HG03457 (cell line): ENCODE results near the gene DQX1.

Experiments used
- ATAC-seq: cut with Tn5 transposase; IDR thresholded peaks from one replicate; pipeline ENCODE4 v1.9.1; 2021; ENCODE audit warnings: moderate number of reproducible peaks; ENCODE audit not compliant: unreplicated experiment

The DQX1 gene

DNA sequence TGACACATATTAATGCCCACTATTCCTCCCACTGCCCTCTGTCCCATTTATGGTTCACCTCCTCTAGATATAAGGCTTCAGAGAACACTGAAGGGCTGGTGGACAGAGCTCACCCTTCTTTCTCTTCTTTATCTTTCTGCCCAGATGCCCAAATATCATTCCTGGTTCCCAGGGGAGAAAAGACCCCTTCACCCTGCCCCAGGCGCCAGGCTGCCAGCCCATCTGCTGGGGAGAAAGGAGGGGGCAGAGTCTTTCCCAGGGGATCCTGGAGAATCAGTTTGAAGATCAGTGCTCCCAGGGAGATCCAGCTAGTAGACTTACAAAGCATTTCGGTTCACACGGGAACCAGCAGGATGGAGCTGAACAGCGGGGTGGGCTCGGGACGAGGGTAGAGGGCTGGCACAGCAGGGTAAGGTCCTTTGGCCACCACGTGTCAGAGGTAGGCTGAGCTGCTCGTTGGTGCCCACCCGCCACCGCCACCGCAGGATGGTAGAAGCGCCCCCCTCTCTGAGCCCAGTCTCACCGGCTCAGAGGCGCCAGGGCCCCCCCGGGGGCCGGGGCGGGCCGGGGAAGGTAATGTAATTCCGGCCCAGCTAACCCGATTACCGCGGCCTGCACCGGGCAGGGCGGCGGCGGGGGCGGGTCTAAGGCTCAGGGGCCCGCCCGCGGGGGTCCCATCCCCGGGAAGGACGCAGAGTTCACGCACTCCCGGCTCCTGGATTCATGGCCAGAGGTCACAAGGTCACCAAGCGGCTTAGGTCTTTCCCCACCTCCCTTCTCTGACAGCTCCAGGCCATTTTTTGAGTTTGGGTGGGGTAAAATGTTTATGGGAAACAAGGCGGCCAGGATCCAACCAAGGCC, 13.1 kb downstream of the DQX1 start:
- ATAC-seq, result no peak

DNA sequence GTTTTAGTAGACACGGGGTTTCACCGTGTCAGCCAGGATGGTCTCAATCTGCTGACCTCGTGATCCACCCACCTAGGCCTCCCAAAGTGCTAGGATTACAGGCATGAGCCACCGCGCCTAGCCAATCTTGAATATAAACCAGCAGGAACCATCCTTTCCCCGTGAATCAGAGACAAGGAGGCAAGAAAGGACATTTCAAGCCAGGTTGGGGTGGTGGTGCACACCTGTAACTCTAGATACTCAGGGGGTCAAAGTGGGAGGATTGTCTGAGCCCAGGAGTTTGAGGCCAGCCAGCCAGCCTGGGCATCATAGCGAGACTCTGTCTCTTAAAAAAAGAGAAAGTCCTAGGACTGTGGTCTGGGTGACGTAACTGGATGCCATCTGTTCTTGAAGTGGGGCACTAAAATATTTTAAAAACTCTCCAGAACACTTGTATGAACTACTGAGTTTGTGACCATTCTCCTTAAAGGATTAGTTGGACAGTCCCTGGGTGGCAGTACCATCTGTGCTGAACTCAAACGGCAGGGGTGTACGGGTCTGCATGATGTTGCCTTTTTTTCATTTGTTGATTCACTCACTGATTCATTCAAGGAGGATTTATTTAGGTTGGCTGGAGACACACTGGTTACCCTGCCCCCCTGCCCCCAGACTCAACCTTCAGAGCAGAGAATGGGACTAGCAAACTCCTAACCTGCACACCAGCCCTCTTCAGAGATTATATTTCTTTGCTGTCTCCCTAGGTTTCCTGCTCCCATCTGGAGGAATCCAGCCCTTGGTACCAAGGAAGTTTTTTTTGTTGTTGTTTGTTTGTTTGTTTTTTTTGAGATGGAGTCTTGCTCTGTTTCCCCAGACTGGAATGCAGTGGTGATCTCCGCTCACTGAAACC, 14.7 kb downstream of the DQX1 start:
- ATAC-seq, result no peak

GRCh38 chr2:74510272-74510671, 15.8 kb downstream of the DQX1 start:
- ATAC-seq, result no peak

- peak; percentile 3 for ATAC-seq
These were observed 18.0 kb downstream of the DQX1 start for GRCh38 chr2:74507926-74508520.

DNA sequence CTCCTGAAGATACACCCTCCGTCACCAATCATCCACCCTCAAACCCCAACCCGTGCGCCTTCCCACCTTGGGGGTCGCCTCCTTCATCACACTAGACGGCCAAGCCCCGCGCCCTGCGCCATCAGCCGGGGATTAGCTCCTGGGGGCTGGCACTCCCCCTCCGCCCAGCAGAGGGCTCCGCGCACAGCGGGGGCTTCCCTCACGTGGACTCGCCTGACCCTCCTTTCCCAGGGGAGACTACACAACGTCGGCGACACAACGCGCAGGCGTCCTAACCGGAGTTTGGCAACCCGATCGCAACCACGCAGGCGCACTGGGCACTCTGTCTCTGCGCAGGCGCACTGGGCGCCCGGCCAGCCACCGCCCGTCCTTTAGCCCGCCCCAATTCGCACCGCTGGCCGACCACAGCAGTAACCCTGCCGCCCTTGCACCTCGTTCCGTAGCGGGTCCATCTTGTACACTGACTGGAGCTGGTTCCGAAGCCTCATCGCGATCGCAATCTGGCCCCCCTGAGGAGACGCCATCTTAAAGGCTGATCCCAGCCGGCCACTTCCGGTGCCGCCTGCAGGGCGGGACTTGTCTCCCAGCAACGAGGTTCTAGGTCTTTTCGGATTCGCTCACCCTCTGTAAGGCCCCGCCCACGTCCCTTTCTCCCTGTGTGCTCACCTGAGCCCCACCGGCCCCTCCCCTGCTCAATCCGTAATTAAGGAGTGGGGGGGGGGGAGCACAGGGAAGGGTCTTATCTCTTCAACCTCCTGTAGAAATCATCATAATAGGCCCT, 18.7 kb downstream of the DQX1 start, which contains the start of gene PCGF1:
Gene PCGF1 (minus strand): TSS at position 551 of the 781 bp plus-strand sequence. CDS start 27 bp downstream, at position 524.
- peak; percentile 72 for ATAC-seq

DNA sequence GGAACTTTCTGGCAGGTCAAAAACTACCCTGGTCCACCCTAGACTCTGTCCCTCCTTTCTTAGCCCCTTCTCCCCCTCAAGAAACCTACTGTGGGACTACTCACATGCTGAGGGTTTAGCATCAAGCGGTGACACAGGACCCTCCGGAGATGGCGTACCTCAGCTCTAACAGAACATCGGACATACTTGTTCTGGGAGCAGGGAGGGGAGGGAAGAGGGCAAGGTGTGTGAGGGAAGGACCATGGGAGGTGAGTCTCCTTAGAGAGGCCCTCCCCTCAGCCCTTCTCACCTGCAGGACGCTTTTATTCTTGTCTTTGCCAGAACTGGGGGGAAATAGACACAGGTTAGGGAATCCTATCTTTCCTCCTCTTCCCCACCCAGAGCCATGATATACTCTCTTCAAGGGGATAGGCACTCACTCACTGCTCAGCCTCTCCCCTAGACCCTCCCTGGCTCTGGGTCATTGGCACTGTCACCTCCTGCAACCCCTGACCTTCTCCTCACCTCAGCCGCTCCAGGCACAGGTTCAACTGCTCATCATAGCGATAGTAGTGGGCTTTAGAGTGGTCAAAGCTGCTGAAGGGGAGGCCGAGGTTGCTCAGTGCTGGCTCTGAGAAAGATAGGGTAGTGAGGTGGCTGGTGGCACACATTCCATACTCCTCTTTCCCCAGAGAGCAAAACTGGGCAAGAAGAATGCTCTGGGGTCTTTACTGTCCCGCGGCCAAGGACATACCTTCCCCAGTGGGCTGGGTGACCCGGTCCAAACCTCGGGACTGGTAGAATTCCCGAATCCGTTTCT, 20.4 kb downstream of the DQX1 start:
- no peak for ATAC-seq

- ATAC-seq, result no peak
These were observed 21.4 kb downstream of the DQX1 start for GRCh38 chr2:74504591-74504990.

DNA sequence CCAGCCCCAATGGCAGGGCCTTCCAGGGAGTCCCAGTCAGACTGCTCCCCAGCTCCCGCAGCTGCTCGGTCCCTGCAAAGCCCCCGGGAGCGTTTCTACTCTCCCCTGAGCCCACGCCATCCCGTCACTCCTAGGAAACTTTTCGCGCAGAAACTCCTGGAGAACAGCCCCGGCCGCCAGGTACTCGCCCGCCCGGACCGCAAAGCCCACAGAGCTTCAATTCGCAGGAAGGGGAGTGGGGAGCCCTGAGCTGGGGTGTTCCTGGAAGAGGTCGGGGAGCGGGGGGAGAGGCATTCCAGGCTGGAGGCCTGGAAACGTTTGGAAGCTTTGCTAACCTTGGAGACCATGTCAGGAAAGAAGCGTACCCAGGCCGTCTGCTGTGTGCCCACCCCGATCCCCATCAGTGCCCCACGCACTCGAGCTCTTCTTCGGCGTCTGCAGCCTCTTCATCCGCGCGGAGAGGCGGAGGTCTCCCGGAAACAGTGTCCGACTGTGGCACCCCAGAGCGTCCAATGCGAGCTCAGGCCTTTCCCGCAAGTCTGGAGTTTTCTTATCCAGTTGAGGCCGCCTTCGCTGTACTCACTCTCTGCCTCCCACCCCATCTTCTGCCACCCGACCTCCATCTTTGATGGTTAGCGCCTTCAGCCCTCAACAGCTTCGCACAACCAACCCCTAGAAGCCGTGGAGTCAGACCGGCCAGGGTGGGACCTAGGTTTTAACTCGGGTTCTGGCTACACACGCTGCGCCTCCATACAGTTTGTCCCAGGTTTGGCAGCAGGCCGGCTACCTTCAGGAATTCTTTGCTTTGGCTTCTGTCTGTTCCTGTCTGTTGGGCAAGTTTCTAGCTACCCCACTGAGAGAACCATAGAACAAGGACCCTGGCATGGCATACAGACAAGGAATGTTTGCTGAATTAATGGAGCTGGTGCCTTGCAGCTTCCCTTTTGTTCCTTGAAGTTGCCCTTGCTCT, 22.2 kb downstream of the DQX1 start:
- no peak for ATAC-seq

DNA sequence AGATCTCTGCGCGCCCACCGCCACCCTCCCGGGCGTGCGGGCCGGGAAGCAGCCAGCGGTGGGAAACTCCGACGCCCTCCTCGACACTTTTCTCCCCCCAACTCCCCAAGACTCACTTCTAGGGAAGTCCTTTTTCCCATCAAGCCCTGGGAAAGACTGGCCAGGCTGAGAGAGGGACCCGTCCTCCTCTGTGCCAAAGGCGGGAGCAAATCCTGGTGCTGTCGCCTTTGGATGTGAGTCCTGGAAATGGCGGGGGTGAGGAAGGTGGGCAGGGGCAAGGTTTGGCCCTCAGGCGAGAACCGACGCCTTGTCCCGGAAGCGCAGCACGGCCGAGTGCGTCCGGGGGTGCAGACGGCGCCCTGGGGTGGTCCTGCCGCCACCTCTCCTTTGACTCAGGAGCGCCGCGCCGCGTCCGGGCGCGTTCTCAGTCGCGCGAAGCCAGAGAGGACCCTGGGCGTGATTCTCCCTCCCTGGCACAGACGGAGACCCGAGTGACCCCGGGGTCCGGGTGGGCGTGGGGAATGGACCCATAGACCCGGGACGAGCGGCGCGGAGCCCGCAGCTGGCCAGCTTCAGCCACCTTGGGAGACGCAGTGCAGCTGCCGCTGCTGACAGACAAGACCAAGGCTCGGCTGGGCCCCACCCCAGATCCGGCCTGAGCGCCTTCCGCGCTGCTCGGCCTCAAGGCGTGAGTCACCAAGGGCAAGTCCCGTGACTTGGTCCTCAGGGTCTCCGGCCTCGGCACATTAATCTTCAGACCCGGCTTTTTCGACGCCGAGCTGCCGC, 23.1 kb downstream of the DQX1 start:
- no peak for ATAC-seq

- ATAC-seq, result no peak
These were observed 23.8 kb downstream of the DQX1 start for GRCh38 chr2:74502147-74502719.

GRCh38 chr2:74501335-74502071, 24.5 kb downstream of the DQX1 start:
- ATAC-seq, result no peak

DNA sequence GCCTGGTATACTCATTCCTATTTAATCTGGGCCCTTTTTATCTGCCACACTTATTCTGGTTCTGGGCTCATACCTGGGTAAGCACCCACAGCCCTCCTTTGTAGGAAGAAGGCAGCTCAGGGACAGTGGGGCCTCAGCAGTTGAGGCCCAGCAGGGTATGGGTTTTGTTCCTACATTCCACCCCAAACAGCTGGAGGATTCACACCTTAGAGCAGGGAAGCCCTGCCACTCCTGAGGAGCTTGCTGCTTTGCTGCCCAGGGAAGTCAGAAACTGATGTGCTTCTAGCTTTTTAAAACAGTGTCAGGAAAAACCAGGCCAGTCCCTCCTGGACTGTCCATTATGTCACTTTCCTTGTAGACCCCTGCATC, 25.5 kb downstream of the DQX1 start:
- ATAC-seq, result no peak

GRCh38 chr2:74499940-74500577, 26.0 kb downstream of the DQX1 start:
- no peak for ATAC-seq

GRCh38 chr2:74499267-74499939, 26.6 kb downstream of the DQX1 start, which contains the start of gene LBX2:
TSS of gene LBX2 (minus strand) at chr2:74499603. CDS start at chr2:74499537, 66 bp downstream.
- ATAC-seq, result no peak

DNA sequence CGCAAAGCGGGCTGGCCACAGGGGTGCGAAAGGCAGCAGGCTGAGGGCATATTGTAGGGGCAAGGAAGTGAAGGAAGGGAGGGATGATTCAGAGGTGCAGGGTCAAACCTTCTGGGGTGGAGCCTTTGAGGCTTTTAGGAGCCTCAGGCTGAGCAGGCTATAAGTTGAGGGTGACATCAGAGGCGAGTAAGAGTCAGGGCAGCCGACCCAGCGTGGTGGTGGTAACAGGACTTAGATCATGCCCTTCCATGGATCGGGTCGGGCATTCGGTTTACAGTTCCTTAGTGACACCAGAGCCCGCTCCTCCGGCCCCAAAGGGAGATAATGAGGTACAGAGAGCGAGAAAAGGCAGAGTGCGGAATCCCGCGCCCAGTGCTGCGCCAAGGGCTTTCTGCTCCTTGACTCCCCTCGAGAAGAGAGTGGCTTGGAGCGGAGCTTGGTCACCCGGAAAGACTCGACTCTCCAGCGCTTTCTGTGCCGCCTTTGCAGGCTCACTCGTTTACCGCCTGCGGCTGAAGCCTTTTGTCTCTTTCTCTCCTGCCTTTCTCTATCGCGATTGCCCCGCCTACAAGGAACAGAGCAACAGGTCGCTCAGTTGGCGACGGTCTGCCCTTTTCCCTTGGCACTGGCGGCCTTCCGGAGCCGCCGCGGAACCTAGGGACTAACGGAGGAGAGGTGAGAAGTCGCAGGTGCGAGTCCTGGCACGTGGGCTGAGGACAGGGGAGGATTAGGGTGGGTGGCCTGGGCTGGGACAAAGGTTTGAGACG, 27.3 kb downstream of the DQX1 start:
- no peak for ATAC-seq
